ENCODE results near the gene GHRHR. TPM values are rescaled to one million over a fixed set of nuclear protein-coding genes. Genes with fewer than 3 reads are reported as not detected.

Gene GHRHR
- total and polyA plus RNA-seq, 7 donors = 0.03 to 0.16 TPM; not detected in 5

DNA sequence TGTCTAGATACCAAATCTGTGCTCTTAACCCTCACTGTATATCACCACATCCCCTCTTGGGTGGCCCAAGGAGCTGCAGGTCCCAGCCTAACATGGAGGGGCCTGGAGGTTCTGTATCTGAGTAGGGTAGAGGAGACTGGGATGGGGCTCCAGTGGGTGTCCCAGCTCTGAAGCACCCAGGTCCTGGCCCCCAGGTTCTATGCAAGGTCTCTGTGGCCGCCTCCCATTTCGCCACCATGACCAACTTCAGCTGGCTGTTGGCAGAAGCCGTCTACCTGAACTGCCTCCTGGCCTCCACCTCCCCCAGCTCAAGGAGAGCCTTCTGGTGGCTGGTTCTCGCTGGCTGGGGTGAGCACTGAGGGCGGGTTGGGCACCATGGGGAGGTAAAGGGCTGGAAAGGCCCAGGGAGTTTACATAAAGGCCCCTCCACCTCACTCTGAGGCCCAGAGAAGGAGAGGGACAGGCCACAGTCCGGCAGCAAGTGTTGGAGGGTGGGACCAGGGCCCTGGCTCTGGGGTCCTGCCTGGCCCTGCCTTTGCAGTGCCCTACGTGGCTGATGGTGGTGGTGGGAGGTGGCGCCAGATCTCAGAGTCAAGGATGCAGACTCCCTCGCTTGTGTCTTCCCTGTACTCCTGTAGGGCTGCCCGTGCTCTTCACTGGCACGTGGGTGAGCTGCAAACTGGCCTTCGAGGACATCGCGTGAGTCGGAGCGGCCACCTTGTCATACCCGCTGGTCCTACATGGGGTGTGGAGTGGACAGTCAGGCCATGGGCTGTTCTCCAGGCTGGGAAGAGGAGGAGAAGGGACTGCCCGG is 10.2 kb downstream of the GHRHR start:
- no peak for DNase-seq
- intact Hi-C loops (cut with DNase I) = loop anchor here in 1 of 2 donors (2.0 kb wide), 1 partner anchor 173 kb away; no protein-coding TSS in a partner anchor
- Histone ChIP-seq H3K27me3 (ENCODE audit: insufficient read depth in 3 of 3, low read length in 2 of 3) (peaks cover 0 to 6% (median 3%) of the 10 kb centered on the region in 3 donors), H3K27ac (no peak overlapping the region), H3K4me3 (no peak overlapping the region), H3K4me1 (no peaks in the 10 kb centered on the region), H3K9me3 (no peaks in the 10 kb centered on the region), H3K36me3 (ENCODE audit: insufficient read depth in 1 of 2, low read depth in 1 of 2) (no peaks in the 10 kb centered on the region)
- TF ChIP-seq, protein P1, sequence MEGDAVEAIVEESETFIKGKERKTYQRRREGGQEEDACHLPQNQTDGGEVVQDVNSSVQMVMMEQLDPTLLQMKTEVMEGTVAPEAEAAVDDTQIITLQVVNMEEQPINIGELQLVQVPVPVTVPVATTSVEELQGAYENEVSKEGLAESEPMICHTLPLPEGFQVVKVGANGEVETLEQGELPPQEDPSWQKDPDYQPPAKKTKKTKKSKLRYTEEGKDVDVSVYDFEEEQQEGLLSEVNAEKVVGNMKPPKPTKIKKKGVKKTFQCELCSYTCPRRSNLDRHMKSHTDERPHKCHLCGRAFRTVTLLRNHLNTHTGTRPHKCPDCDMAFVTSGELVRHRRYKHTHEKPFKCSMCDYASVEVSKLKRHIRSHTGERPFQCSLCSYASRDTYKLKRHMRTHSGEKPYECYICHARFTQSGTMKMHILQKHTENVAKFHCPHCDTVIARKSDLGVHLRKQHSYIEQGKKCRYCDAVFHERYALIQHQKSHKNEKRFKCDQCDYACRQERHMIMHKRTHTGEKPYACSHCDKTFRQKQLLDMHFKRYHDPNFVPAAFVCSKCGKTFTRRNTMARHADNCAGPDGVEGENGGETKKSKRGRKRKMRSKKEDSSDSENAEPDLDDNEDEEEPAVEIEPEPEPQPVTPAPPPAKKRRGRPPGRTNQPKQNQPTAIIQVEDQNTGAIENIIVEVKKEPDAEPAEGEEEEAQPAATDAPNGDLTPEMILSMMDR (IDR thresholded peaks at IDR 0.05) = no peak
- no peak for ATAC-seq
- WGBS, 3 donors = 95% methylated on average over 18 of the region's 18 CpGs

GRCh38 chr7:30974605-30975255 is 11.0 kb downstream of the GHRHR start:
- Histone ChIP-seq H3K36me3 (ENCODE audit: insufficient read depth in 1 of 2, low read depth in 1 of 2) (no peaks in the 10 kb centered on the region), H3K27me3 (ENCODE audit: insufficient read depth in 3 of 3, low read length in 2 of 3) (peaks cover 0 to 6% (median 3%) of the 10 kb centered on the region in 3 donors), H3K27ac (no peak overlapping the region), H3K9me3 (no peaks in the 10 kb centered on the region), H3K4me3 (no peak overlapping the region), H3K4me1 (no peaks in the 10 kb centered on the region)
- DNase-seq (peak in 1 of 2 donors; percentile 46), ATAC-seq (peak; percentile 73 to 81 (median 74))
- TF ChIP-seq, protein P1 (IDR thresholded peaks at IDR 0.05) = peak; percentile 60
- intact Hi-C loops (cut with DNase I) = loop anchor here (2.0 to 5.0 kb wide), 2 partner anchors 172 to 174 kb away; no protein-coding TSS in a partner anchor
- WGBS, 3 donors = 18 to 33% (median 20%) methylated on average over 7 of the region's 7 CpGs

DNA sequence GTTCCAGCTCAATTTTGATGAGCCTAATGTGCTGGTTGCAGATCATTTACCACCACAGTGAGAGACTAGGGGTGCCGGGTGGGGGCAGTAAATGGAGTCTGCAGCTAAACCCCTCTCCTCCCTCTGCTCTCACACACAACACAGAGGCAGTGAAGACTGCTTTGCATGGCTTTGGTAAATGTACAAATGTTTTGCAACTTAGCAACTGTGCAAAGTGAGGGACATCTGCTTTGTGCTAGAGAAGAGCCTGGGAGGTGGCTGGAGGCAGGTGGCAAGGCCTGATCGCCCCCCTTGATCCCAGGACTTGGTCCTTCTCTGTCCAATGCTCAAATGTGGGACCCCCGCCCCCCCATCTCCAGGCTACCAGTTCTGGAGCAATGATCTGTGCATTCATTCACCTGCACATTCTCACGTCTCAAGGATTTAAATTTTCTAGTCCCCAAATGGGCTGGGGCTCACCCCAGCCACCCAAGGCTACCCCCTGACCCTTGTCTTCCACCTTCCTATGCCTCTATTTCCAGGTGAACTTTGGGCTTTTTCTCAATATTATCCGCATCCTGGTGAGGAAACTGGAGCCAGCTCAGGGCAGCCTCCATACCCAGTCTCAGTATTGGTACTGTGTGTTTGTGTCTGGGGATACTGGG is 11.6 kb downstream of the GHRHR start:
- TF ChIP-seq, protein P1 (IDR thresholded peaks at IDR 0.05) = no peak
- intact Hi-C loops (cut with DNase I) = loop anchor here (2.0 to 5.0 kb wide), 2 partner anchors 173 to 175 kb away; no protein-coding TSS in a partner anchor
- no peak for DNase-seq
- H3K4me3 ChIP-seq = no peak overlapping the region
- no peaks in the 10 kb centered on the region for H3K9me3 ChIP-seq
- H3K4me1 ChIP-seq = no peaks in the 10 kb centered on the region
- WGBS, 3 donors = 92 to 95% (median 92%) methylated on average over 5 of the region's 5 CpGs
- ATAC-seq = no peak
- peaks cover 0 to 6% (median 3%) of the 10 kb centered on the region in 3 donors for H3K27me3 ChIP-seq (ENCODE audit: insufficient read depth in 3 of 3, low read length in 2 of 3)
- no peaks in the 10 kb centered on the region for H3K36me3 ChIP-seq (ENCODE audit: insufficient read depth in 1 of 2, low read depth in 1 of 2)
- H3K27ac ChIP-seq = no peak overlapping the region

DNA sequence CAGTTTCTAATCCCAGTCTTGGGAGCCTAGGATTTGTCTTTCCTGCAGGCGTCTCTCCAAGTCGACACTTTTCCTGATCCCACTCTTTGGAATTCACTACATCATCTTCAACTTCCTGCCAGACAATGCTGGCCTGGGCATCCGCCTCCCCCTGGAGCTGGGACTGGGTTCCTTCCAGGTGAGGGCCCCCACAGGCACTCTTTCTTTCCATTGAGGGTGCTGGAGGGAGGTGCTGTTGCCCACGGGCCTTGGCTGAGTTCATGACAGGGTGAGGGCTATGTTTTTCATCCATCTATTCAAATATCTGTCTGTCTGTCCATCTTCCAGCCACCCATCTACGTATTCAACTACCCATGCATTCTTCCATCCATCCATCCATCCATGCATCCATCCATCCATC is 12.6 kb downstream of the GHRHR start:
- DNase-seq (no peak), ATAC-seq (no peak)
- TF ChIP-seq, protein P1 (IDR thresholded peaks at IDR 0.05) = no peak
- no peaks in the 10 kb centered on the region for H3K4me1 ChIP-seq
- H3K9me3 ChIP-seq = no peaks in the 10 kb centered on the region
- H3K27ac ChIP-seq = no peak overlapping the region
- H3K36me3 ChIP-seq (ENCODE audit: insufficient read depth in 1 of 2, low read depth in 1 of 2) = no peaks in the 10 kb centered on the region
- no peak overlapping the region for H3K4me3 ChIP-seq
- H3K27me3 ChIP-seq (ENCODE audit: insufficient read depth in 3 of 3, low read length in 2 of 3) = peaks cover 0 to 6% (median 3%) of the 10 kb centered on the region in 3 donors
- WGBS, 3 donors = 70 to 87% (median 75%) methylated on average over 5 of the region's 5 CpGs
- intact Hi-C loops (cut with DNase I) = loop anchor here in 1 of 2 donors (5.0 kb wide), 1 partner anchor 174 kb away; no protein-coding TSS in a partner anchor
